Esophagus squamous epithelium (tissue), 5 donors: ENCODE measurements around the gene KHDRBS1. TPM values are rescaled to one million over a fixed set of nuclear protein-coding genes. Genes with fewer than 3 reads are reported as not detected.
"Not testable (repeated sequence)": the region's sequence is repeated elsewhere in the genome, so short reads cannot be mapped to it uniquely, and the experiment has no call there.

Experiments
- DNase-seq: peaks from one replicate; lab custom pipeline; 2025; lab: John Stamatoyannopoulos, UW
- H3K27ac ChIP-seq, 4 donors: fragments of 200-600 bp; sonication (generic); one replicate each; pipeline ENCODE4 v1.5.1; 2016 to 2019; ENCODE audit warnings: mild to moderate bottlenecking in 1 of 4
- H3K27me3 ChIP-seq, 4 donors: fragments of 200-600 bp; sonication (generic); 1 replicate in 3 of 4; 2 replicates in 1 of 4; pipeline versions ENCODE4 v1.5.1 to v1.6.0; 2017 to 2021; ENCODE audit warnings: antibody characterized with exemption in 1 of 4
- H3K36me3 ChIP-seq, 3 donors: fragments of 200-600 bp; sonication (generic); one replicate each; pipeline ENCODE4 v1.5.1; 2016 to 2019
- H3K4me1 ChIP-seq, 3 donors: fragments of 200-600 bp; sonication (generic); one replicate each; pipeline ENCODE4 v1.5.1; 2017 to 2019
- H3K4me3 ChIP-seq, 4 donors: fragments of 200-600 bp; sonication (generic); 1 replicate in 3 of 4; 2 replicates in 1 of 4; pipeline ENCODE4 v1.5.1; 2016 to 2019; ENCODE audit warnings: mild to moderate bottlenecking in 2 of 4, moderate library complexity in 1 of 4
- H3K9me3 ChIP-seq, 3 donors: fragments of 200-600 bp; sonication (generic); one replicate each; pipeline ENCODE4 v1.5.1; 2016 to 2019
- POLR2A ChIP-seq, 4 donors: fragments of 450-650 bp; IDR thresholded peaks; one replicate each; pipeline ENCODE4 v1.6.1; 2017; ENCODE audit warnings: antibody characterized with exemption in 4 of 4, mild to moderate bottlenecking in 4 of 4, moderate library complexity in 3 of 4
- WGBS, 2 donors: methylation state at CpG; one replicate each; pipeline ENCODE4 v1.1.5; 2018; 5-methylcytosine and 5-hydroxymethylcytosine counted together
- intact Hi-C: fragments of 100-400 bp; cut with DNase I; formaldehyde crosslinking; loops from one replicate; pipeline ENCODE4 v1.15.0; 2022
- total RNA-seq, 4 donors: library from RNA; depleted of rRNA; stranded (reverse); fragments of >200 nt; gene quantifications; one replicate each; pipeline ENCODE4 v1.1.0, GENCODE V29; 2016
- TF ChIP-seq, protein P1 (sequence below), 6 experiments: fragments of 450-650 bp in 4 of 6; fragments of 200-600 bp in 2 of 6; sonication (generic) in 2 of 6; IDR thresholded peaks; one replicate each; pipeline ENCODE4 v1.5.1; 2016 to 2019; ENCODE audit warnings: antibody characterized with exemption in 6 of 6, mild to moderate bottlenecking in 4 of 6, moderate library complexity in 4 of 6
- donor health status: DM: yes; HTN: yes; CAD: no.

Gene KHDRBS1
- total RNA-seq, 4 donors from 2014 or later, result 56.5 to 72.4 (median 70.8) TPM

DNA sequence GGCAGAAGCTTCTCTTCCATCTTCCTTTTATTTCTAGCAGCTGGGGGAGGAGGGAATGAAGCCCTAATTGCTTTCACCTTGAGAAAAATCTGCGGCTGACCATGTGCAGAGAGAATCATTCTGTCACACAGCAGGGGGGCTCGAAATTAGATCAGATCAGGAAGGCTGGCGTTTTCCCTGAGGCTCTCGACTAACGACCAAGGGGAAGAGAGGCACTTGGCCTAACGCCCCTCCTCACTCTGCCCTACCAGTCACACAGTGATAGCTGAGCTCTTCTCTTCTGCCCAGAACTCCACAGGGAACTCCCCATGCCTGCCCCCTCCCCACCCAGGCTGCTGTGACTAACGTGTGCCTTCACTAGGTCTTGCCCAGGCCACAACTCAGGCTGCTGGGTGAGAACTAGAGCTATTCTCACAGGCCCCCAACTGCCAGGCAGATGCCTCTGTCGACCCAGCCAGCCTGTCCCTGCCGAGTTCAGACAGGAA, 26.5 kb upstream of the KHDRBS1 start:
- H3K4me1 ChIP-seq, result peaks cover 8 to 21% (median 8%) of the 10 kb centered on the region in 3 donors
- H3K4me3 ChIP-seq, result no peak overlapping the region
- no peaks in the 10 kb centered on the region for H3K36me3 ChIP-seq
- DNase-seq, result no peak
- H3K9me3 ChIP-seq, result no peaks in the 10 kb centered on the region
- intact Hi-C loops, result no loop called here
- 60 to 71% methylated on average over 2 to 7 of the region's 9 CpGs for WGBS, 2 donors
- H3K27me3 ChIP-seq, result no peaks in the 10 kb centered on the region
- H3K27ac ChIP-seq, result no peak overlapping the region
- TF ChIP-seq, protein P1, sequence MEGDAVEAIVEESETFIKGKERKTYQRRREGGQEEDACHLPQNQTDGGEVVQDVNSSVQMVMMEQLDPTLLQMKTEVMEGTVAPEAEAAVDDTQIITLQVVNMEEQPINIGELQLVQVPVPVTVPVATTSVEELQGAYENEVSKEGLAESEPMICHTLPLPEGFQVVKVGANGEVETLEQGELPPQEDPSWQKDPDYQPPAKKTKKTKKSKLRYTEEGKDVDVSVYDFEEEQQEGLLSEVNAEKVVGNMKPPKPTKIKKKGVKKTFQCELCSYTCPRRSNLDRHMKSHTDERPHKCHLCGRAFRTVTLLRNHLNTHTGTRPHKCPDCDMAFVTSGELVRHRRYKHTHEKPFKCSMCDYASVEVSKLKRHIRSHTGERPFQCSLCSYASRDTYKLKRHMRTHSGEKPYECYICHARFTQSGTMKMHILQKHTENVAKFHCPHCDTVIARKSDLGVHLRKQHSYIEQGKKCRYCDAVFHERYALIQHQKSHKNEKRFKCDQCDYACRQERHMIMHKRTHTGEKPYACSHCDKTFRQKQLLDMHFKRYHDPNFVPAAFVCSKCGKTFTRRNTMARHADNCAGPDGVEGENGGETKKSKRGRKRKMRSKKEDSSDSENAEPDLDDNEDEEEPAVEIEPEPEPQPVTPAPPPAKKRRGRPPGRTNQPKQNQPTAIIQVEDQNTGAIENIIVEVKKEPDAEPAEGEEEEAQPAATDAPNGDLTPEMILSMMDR (IDR thresholded peaks at IDR 0.05), result no peak

DNA sequence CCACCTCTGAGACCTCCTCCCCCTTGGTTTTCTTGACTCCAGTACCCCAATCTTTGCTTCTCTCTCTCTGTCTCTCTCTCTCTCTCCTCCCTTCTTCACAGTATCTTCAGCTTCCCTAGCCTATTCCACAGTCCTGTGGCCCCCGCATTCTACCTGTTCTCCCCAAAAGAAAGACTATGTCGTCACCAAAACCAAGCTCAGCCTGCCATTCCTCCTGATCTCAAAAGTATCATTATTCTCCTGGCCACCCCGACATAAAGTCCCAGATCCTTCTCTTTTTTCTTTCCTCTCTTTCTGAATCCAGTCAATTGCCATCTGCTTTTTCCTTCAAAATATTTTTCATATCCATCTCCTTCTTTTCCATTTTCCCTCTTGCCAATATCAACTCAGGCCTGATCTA, 23.7 kb upstream of the KHDRBS1 start:
- 94 to 96% methylated on average over 3 of the region's 3 CpGs for WGBS, 2 donors
- no peak for TF ChIP-seq POLR2A (IDR thresholded peaks at IDR 0.05)
- TF ChIP-seq, protein P1 (IDR thresholded peaks at IDR 0.05), result no peak
- H3K4me3 ChIP-seq, result no peak overlapping the region
- H3K9me3 ChIP-seq, result no peaks in the 10 kb centered on the region
- H3K27ac ChIP-seq, result no peak overlapping the region
- H3K4me1 ChIP-seq, result peaks cover 3 to 9% (median 4%) of the 10 kb centered on the region in 3 donors
- no peaks in the 10 kb centered on the region for H3K36me3 ChIP-seq
- intact Hi-C loops, result no loop called here
- no peak for DNase-seq
- no peaks in the 10 kb centered on the region for H3K27me3 ChIP-seq

DNA sequence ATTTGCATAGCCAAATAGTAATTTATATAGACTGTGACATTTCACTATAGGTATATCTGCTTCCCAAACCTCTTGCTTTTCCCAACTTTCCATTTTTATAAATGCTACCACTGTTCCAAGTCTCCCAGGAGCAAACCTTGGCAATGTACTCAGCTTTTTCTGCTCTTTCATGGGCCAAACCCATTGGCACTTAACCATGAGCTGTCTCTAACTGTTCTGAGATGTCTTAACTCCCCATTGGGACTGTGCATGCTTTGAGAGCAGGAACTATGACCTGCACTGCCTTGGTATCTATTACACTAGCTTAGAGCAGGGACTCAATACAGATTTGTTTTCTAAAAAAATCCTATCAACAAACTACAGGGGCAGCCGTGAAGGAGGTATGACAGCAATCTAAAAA, 22.5 kb upstream of the KHDRBS1 start:
- Histone ChIP-seq H3K9me3 (no peaks in the 10 kb centered on the region), H3K4me3 (no peak overlapping the region), H3K36me3 (no peaks in the 10 kb centered on the region), H3K4me1 (no peaks in the 10 kb centered on the region), H3K27ac (no peak overlapping the region), H3K27me3 (no peaks in the 10 kb centered on the region)
- no peak for DNase-seq
- intact Hi-C loops, result no loop called here
- 39 to 43% methylated on average over 1 of the region's 1 CpG for WGBS, 2 donors
- no peak for TF ChIP-seq POLR2A (IDR thresholded peaks at IDR 0.05)
- TF ChIP-seq, protein P1 (IDR thresholded peaks at IDR 0.05), result no peak

DNA sequence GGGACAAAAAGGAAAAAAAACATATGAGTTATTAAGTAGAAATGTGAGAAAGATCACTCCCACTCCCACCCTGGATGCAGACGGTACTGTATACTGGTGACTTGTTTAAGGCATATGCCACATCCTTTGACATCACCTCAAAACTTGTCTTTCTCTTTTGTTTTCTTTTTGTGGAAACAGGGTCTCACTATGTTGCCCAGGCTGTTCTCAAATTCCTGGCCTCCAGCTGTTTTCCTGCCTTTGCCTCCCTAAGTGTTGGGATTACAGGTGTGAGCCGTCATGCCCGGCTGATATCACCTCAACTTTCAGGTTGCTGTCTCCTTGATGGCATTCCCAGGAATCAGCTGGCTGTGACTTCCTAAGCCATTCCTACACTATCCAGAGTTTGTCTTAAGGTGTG, 18.4 kb upstream of the KHDRBS1 start:
- Histone ChIP-seq H3K9me3 (no peaks in the 10 kb centered on the region), H3K27ac (no peak overlapping the region), H3K36me3 (no peaks in the 10 kb centered on the region), H3K4me3 (no peak overlapping the region), H3K27me3 (no peaks in the 10 kb centered on the region), H3K4me1 (no peaks in the 10 kb centered on the region)
- intact Hi-C loops, result no loop called here
- no peak for TF ChIP-seq POLR2A (IDR thresholded peaks at IDR 0.05)
- TF ChIP-seq, protein P1 (IDR thresholded peaks at IDR 0.05), result no peak
- 80 to 86% methylated on average over 3 of the region's 3 CpGs for WGBS, 2 donors
- DNase-seq, result no peak

DNA sequence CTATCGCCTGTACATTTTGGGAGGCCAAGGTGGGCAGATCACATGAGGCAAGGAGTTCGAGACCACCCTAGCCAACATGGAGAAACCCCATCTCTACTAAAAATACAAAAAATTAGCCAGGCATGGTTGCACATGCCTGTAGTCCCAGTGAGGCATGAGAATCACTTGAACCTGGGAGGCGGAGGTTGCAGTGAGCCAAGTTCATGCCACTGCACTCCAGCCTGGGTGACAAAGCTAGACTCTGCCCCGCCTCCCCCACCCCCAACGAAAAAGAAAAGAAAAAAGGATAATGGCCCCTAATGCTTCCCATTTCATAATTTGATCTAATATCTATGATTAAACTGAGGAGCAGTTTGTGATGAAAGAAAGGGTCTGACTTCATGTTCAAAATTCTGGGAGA, 17.5 kb upstream of the KHDRBS1 start:
- DNase-seq, H3K36me3 ChIP-seq, H3K9me3 ChIP-seq, H3K27ac ChIP-seq, H3K4me1 ChIP-seq, intact Hi-C loops, H3K27me3 ChIP-seq, H3K4me3 ChIP-seq: not testable (repeated sequence)
- WGBS, 2 donors, result 79 to 92% methylated on average over 5 of the region's 5 CpGs

DNA sequence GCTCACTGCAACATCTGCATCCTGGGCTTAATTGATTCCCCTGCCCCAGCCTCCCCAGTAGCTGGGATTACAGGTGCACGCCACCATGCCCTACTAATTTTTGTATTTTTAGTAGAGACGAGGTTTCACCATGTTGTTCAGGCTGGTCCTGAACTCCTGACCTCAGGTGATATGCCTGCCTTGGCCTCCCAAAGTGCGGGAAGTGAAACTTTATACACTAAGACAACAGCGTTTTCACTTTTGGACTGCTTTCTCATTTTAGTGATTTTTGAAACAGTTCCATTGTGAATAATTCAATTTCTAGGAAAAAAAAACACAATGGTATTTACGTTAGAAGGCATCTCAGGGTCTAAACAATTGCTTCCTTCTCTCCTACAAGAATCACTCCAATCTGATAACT, 11.8 kb upstream of the KHDRBS1 start:
- intact Hi-C loops, result no loop called here
- no peak for DNase-seq
- no peaks in the 10 kb centered on the region for H3K27me3 ChIP-seq
- H3K4me1 ChIP-seq, result peaks cover 0 to 10% (median 6%) of the 10 kb centered on the region in 3 donors
- no peak overlapping the region for H3K4me3 ChIP-seq
- TF ChIP-seq, protein P1 (IDR thresholded peaks at IDR 0.05), result no peak
- TF ChIP-seq POLR2A (IDR thresholded peaks at IDR 0.05), result no peak
- H3K9me3 ChIP-seq, result no peaks in the 10 kb centered on the region
- no peaks in the 10 kb centered on the region for H3K36me3 ChIP-seq
- no peak overlapping the region for H3K27ac ChIP-seq
- WGBS, 2 donors, result 70 to 79% methylated on average over 5 of the region's 5 CpGs

DNA sequence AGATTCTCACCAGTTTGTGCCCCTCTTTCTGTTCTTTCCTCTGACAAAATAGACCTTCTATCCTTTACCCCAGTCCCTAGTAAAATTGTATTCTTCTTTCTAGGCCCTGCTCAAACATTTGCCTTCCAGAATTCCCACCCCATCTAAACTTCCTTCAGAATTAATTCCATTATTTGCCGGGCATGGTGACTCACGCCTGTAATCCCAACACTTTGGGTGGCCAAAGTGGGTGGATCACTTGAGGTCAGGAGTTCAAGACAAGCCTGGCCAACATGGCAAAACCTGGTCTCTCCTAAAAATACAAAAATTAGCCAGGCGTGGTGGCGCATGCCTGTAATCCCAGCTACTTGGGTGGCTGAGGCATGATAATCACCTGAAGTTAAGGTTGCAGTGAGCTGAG, 11.4 kb upstream of the KHDRBS1 start:
- H3K36me3 ChIP-seq, H3K4me3 ChIP-seq, intact Hi-C loops, H3K27me3 ChIP-seq, DNase-seq, H3K27ac ChIP-seq, H3K9me3 ChIP-seq: not testable (repeated sequence)
- 18 to 40% methylated on average over 2 to 4 of the region's 4 CpGs for WGBS, 2 donors
- peaks cover 0 to 10% (median 6%) of the 10 kb centered on the region in 3 donors for H3K4me1 ChIP-seq
